Esophagus muscularis mucosa (tissue), 4 donors: ENCODE measurements around the gene TNFRSF21. TPM values are rescaled to one million over a fixed set of nuclear protein-coding genes. Genes with fewer than 3 reads are reported as not detected.

ENCODE experiments used
- DNase-seq: peaks from one replicate; pipeline ENCODE4 v3.0.0-alpha.2; 2017; ENCODE audit errors: extremely low spot score
- H3K27ac ChIP-seq, 4 donors: fragments of 200-600 bp; sonication (generic); replicated peaks in 1 of 4; 1 replicate in 3 of 4; 2 replicates in 1 of 4; pipeline ENCODE4 v1.5.1; 2016 to 2019; ENCODE audit warnings: mild to moderate bottlenecking in 1 of 4
- H3K27me3 ChIP-seq, 4 donors: fragments of 200-600 bp; sonication (generic); one replicate each; pipeline versions ENCODE4 v1.5.1 to v1.6.0; 2016 to 2019
- H3K36me3 ChIP-seq, 4 donors: fragments of 200-600 bp; sonication (generic); one replicate each; pipeline ENCODE4 v1.5.1; 2016 to 2019
- H3K4me1 ChIP-seq, 4 donors: fragments of 200-600 bp; sonication (generic); one replicate each; pipeline ENCODE4 v1.5.1; 2016 to 2019
- H3K4me3 ChIP-seq, 4 donors: fragments of 200-600 bp; sonication (generic); 1 replicate in 2 of 4; 2 replicates in 2 of 4; pipeline ENCODE4 v1.5.1; 2016 to 2019; ENCODE audit warnings: mild to moderate bottlenecking in 4 of 4, moderate library complexity in 1 of 4
- H3K9me3 ChIP-seq, 4 donors: fragments of 200-600 bp; sonication (generic); 1 replicate in 3 of 4; 2 replicates in 1 of 4; pipeline ENCODE4 v1.5.1; 2016 to 2019
- EP300 ChIP-seq: sonication (generic); formaldehyde crosslinking; IDR thresholded peaks from one replicate; pipeline ENCODE4 v1.6.1; 2017; ENCODE audit warnings: antibody characterized with exemption
- POLR2A ChIP-seq: fragments of 450-650 bp; IDR thresholded peaks from one replicate; pipeline ENCODE4 v1.6.1; 2017; ENCODE audit warnings: antibody characterized with exemption, moderate library complexity, mild to moderate bottlenecking, low read depth
- POLR2AphosphoS5 ChIP-seq, 2 donors: sonication (generic); formaldehyde crosslinking; IDR thresholded peaks; one replicate each; pipeline ENCODE4 v1.6.1; 2017; ENCODE audit warnings: antibody characterized with exemption in 2 of 2
- WGBS: methylation state at CpG from one replicate; pipeline ENCODE4 v1.1.5; 2018; 5-methylcytosine and 5-hydroxymethylcytosine counted together
- intact Hi-C: fragments of 100-400 bp; cut with DNase I; formaldehyde crosslinking; loops from one replicate; pipeline ENCODE4 v1.15.1; 2023
- total RNA-seq, 4 donors: library from RNA; depleted of rRNA; stranded (reverse); fragments of >200 nt; gene quantifications; one replicate each; pipeline versions ENCODE4 v1.1.0 to v1.2.1, GENCODE V29; 2016
- TF ChIP-seq, protein P1 (sequence below), 3 experiments: fragments of 200-600 bp in 2 of 3; fragments of 450-650 bp in 1 of 3; sonication (generic) in 2 of 3; IDR thresholded peaks; one replicate each; pipeline ENCODE4 v1.5.1; 2017 to 2019; ENCODE audit warnings: antibody characterized with exemption in 3 of 3, mild to moderate bottlenecking in 2 of 3, moderate library complexity in 1 of 3

The TNFRSF21 gene
- total RNA-seq, 4 donors from 2014 or later, result 23.7 to 37.0 (median 30.9) TPM

DNA sequence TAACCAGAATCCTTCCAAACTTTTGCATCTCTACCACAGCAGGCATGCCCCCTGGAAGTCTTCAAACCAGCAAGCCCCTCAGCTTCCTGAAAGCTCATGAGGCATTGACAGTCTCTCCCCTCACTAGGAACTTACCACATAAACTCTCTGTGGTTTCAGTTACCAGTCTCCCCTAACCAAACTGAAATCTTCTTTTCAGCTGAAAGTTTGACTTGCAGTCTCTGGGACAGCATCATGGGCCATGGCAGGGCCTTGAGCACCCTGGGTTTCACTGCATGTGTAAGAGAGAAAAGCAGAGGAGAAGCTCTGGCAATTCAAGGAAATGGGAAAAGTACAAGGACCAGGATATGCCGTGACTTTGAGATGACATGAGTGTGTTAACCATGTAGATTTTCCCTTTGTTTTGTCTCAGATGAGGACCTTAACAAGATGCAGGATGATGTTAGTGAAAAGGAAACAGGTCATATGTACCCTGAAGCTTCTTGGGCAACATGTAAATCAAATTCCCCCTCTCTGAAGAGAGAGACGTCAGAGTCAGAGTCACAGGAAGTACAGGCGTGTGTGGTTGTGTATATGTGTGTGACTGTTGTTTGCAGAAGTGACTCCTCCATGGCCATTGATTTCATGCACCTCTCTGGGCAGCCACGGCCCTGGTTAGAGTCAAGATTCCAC, 106.3 kb downstream of the TNFRSF21 start:
- H3K4me3 ChIP-seq, result no peak overlapping the region
- WGBS, result 77% methylated on average over 4 of the region's 4 CpGs
- H3K36me3 ChIP-seq, result no peaks in the 10 kb centered on the region
- intact Hi-C loops, result no loop called here
- DNase-seq, result no peak
- no peaks in the 10 kb centered on the region for H3K9me3 ChIP-seq
- H3K27ac ChIP-seq, result no peak overlapping the region
- no peaks in the 10 kb centered on the region for H3K4me1 ChIP-seq
- TF ChIP-seq POLR2AphosphoS5 (IDR thresholded peaks at IDR 0.05), result no peak
- TF ChIP-seq POLR2A, result no peak
- TF ChIP-seq EP300, result no peak
- TF ChIP-seq, protein P1, sequence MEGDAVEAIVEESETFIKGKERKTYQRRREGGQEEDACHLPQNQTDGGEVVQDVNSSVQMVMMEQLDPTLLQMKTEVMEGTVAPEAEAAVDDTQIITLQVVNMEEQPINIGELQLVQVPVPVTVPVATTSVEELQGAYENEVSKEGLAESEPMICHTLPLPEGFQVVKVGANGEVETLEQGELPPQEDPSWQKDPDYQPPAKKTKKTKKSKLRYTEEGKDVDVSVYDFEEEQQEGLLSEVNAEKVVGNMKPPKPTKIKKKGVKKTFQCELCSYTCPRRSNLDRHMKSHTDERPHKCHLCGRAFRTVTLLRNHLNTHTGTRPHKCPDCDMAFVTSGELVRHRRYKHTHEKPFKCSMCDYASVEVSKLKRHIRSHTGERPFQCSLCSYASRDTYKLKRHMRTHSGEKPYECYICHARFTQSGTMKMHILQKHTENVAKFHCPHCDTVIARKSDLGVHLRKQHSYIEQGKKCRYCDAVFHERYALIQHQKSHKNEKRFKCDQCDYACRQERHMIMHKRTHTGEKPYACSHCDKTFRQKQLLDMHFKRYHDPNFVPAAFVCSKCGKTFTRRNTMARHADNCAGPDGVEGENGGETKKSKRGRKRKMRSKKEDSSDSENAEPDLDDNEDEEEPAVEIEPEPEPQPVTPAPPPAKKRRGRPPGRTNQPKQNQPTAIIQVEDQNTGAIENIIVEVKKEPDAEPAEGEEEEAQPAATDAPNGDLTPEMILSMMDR (IDR thresholded peaks at IDR 0.05), result no peak
- H3K27me3 ChIP-seq, result no peaks in the 10 kb centered on the region

DNA sequence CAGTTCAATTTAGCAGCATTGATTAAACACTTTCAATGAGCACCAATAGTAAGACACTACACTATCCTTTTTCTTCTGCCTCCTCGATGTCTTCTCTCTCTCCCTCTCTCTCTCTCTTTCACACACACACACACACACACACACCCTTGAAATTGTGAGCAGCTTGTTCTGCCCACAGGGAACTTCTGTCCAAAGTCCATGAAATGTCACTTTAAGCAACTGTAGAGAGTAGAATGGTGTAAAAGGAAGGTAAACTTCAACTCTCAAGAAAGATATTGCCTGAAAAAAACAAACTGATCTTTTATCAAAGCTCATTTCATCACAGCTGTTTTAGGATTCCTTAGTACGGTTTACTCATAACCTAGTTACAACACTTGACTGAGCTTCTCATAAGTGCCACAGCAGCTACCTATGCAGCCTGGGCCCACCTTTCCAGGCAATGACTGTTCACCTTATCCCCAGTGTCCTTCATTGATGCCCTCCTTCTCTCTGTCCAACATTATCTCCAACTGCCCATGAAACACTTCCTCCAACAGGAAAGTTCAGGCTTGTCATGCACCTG, 107.0 kb downstream of the TNFRSF21 start:
- H3K36me3 ChIP-seq, result no peaks in the 10 kb centered on the region
- no peaks in the 10 kb centered on the region for H3K27me3 ChIP-seq
- WGBS, result 92% methylated on average over 2 of the region's 2 CpGs
- no peaks in the 10 kb centered on the region for H3K9me3 ChIP-seq
- intact Hi-C loops, result no loop called here
- TF ChIP-seq POLR2AphosphoS5 (IDR thresholded peaks at IDR 0.05), result no peak
- TF ChIP-seq, protein P1 (IDR thresholded peaks at IDR 0.05), result no peak
- no peak for TF ChIP-seq POLR2A
- no peak for TF ChIP-seq EP300
- no peak for DNase-seq
- no peak overlapping the region for H3K27ac ChIP-seq
- H3K4me3 ChIP-seq, result no peak overlapping the region
- H3K4me1 ChIP-seq, result no peaks in the 10 kb centered on the region

DNA sequence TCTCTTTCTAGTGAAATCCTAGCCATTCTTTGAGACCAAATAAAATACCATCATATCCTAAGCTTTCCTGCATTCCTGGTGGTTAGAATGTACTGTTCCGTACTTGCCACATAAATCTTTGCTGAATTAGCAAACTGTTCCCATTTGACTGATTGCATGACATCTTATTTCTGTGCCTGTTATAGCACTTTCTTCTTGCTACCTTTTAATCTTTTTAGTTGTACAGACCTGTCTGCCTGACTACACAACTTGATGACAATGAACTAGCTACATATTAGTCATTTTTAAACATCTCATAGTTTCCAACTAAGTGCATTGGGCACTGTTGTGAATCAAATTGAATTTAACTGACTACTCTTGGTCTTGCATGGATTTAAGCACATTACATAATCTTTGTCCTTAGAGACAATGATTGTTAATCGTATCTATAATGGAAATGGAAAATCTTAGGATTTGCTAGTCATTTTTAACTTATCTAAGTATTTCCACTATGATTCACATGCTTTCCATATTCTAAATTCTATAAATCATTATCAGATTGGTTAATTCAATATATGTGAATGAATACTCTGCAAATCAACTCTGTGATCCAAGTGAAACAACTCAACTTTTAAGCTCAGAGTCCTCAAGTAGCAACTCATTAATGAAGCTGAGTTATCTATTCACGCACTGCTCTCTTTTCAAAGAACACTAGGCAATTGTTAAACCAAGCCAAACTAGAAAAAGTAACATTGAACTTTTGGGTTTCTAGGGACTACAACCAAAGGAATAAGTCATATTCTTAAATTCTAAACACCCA, 109.0 kb downstream of the TNFRSF21 start:
- no peaks in the 10 kb centered on the region for H3K36me3 ChIP-seq
- no peaks in the 10 kb centered on the region for H3K27me3 ChIP-seq
- H3K27ac ChIP-seq, result no peak overlapping the region
- TF ChIP-seq, protein P1 (IDR thresholded peaks at IDR 0.05), result no peak
- TF ChIP-seq POLR2A (no peak), EP300 (no peak)
- intact Hi-C loops, result no loop called here
- 85% methylated on average over 3 of the region's 3 CpGs for WGBS
- H3K4me3 ChIP-seq, result no peak overlapping the region
- H3K4me1 ChIP-seq, result peaks cover 0 to 6% (median under 1%) of the 10 kb centered on the region in 4 donors
- H3K9me3 ChIP-seq, result no peaks in the 10 kb centered on the region
- DNase-seq, result no peak

DNA sequence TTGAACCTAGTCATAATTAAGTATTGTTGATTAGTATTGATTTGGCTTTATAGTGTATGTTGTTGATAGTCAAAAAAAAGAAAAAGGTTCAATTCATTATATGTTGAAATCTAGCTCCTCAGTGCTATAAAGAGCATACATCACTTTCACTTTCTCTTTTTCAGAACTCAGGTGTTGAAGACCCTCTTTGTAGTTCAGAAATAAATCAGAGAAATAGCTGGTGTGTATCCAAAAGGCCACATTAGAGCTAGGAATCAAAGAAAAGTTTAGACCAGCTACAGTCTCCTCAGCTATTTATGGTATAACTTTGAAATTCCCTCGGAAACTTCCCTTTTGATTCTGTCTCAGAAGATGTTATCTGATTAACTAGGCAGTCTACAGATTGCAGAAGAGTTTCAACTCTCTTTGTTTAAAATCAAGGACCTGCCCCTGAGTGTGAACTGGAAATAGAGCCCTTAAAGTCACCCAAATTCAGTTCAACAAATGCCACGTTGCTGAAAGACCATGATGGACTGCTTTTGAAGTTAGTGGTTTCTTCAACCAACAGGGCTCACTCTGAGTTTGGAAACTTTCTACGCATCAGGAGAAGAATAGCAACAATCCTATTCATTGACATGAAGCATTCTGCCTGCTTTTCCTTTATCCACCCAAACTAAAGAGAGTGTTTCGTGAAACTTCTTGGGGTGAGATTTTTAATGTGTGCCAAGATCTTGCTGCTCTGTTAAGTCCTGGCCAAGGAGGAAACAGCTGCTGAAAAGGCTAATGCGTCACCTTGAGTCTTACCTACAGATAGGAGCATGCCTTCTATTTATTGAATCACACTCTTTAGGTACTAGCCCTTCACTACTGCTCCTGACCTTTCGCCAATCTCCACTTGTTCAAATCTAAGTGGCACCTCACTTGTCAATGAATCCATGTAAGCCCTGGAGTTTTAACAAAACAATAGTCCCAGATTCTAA, 111.7 kb downstream of the TNFRSF21 start:
- H3K27me3 ChIP-seq, result no peaks in the 10 kb centered on the region
- WGBS, result 80% methylated on average over 6 of the region's 6 CpGs
- no peak for DNase-seq
- TF ChIP-seq EP300 (no peak), POLR2A (no peak), POLR2AphosphoS5 (IDR thresholded peaks at IDR 0.05) (no peak)
- TF ChIP-seq, protein P1 (IDR thresholded peaks at IDR 0.05), result no peak
- no peaks in the 10 kb centered on the region for H3K9me3 ChIP-seq
- peak overlapping the region in 2 of 4 donors; percentile 2 to 18 for H3K4me3 ChIP-seq
- no peaks in the 10 kb centered on the region for H3K36me3 ChIP-seq
- peaks cover 7 to 15% (median 10%) of the 10 kb centered on the region in 4 donors for H3K4me1 ChIP-seq
- intact Hi-C loops, result no loop called here
- H3K27ac ChIP-seq, result no peak overlapping the region
